ENCODE measurements around the gene TGM2. TPM values are rescaled to one million over a fixed set of nuclear protein-coding genes. Genes with fewer than 3 reads are reported as not detected.

Gene TGM2
- total RNA-seq, 1 experiment from 2014 or later: 113 TPM

- no peak for DNase-seq (ENCODE audit: low read depth, low spot score)
- Histone ChIP-seq H3K4me3 (ENCODE audit: low read depth in 2 of 2, low read length in 2 of 2) (0 out of 4 replicates have a peak overlapping the region, but pooled peaks of 1 of the 2 experiments have one; percentile 7), H3K27me3 (ENCODE audit: control insufficient read depth, insufficient read depth, low read length) (no peaks in the 10 kb centered on the region), H3K4me1 (ENCODE audit: control insufficient read depth, insufficient read depth, low read length) (peaks cover 41% of the 10 kb centered on the region), H3K9me3 (ENCODE audit: control insufficient read depth, insufficient read depth, low read depth, low read length) (no peaks in the 10 kb centered on the region), H3K27ac (ENCODE audit: low read length) (peak overlapping the region; percentile 86), H3K36me3 (ENCODE audit: control insufficient read depth, insufficient read depth, low read length) (no peaks in the 10 kb centered on the region)
- POLR2A ChIA-PET: no interaction called here
- CTCF ChIA-PET: interaction anchor here (1.3 kb wide), 1 partner anchor 50 kb away, joined by 4 read pairs; no protein-coding TSS in a partner anchor
- BruUV-seq (replicated peaks): no TSS peak
- TF ChIP-seq POLR2AphosphoS5 (IDR thresholded peaks at IDR 0.05; ENCODE audit: low read depth, low read length) (no peak), TCF7L2 (IDR thresholded peaks at IDR 0.05; ENCODE audit: low read depth, low read length) (no peak), SIN3A (IDR thresholded peaks at IDR 0.05; ENCODE audit: borderline replicate concordance, insufficient read depth, low read depth, low read length) (no peak)
- TF ChIP-seq, protein P1, sequence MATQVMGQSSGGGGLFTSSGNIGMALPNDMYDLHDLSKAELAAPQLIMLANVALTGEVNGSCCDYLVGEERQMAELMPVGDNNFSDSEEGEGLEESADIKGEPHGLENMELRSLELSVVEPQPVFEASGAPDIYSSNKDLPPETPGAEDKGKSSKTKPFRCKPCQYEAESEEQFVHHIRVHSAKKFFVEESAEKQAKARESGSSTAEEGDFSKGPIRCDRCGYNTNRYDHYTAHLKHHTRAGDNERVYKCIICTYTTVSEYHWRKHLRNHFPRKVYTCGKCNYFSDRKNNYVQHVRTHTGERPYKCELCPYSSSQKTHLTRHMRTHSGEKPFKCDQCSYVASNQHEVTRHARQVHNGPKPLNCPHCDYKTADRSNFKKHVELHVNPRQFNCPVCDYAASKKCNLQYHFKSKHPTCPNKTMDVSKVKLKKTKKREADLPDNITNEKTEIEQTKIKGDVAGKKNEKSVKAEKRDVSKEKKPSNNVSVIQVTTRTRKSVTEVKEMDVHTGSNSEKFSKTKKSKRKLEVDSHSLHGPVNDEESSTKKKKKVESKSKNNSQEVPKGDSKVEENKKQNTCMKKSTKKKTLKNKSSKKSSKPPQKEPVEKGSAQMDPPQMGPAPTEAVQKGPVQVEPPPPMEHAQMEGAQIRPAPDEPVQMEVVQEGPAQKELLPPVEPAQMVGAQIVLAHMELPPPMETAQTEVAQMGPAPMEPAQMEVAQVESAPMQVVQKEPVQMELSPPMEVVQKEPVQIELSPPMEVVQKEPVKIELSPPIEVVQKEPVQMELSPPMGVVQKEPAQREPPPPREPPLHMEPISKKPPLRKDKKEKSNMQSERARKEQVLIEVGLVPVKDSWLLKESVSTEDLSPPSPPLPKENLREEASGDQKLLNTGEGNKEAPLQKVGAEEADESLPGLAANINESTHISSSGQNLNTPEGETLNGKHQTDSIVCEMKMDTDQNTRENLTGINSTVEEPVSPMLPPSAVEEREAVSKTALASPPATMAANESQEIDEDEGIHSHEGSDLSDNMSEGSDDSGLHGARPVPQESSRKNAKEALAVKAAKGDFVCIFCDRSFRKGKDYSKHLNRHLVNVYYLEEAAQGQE (IDR thresholded peaks at IDR 0.05; ENCODE audit: insufficient read depth in 1 of 2, low read depth in 2 of 2, low read length in 1 of 2): no peak
- TF ChIP-seq, protein P2, sequence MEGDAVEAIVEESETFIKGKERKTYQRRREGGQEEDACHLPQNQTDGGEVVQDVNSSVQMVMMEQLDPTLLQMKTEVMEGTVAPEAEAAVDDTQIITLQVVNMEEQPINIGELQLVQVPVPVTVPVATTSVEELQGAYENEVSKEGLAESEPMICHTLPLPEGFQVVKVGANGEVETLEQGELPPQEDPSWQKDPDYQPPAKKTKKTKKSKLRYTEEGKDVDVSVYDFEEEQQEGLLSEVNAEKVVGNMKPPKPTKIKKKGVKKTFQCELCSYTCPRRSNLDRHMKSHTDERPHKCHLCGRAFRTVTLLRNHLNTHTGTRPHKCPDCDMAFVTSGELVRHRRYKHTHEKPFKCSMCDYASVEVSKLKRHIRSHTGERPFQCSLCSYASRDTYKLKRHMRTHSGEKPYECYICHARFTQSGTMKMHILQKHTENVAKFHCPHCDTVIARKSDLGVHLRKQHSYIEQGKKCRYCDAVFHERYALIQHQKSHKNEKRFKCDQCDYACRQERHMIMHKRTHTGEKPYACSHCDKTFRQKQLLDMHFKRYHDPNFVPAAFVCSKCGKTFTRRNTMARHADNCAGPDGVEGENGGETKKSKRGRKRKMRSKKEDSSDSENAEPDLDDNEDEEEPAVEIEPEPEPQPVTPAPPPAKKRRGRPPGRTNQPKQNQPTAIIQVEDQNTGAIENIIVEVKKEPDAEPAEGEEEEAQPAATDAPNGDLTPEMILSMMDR (IDR thresholded peaks at IDR 0.05): no peak
- ATAC-seq: peak; percentile 44
- in situ Hi-C loops (cut with HindIII; ENCODE audit: low pct_unique_long_range_greater_than_20kb, low sequenced_read_pairs): no loop called here
- intact Hi-C loops (cut with micrococcal nuclease; ENCODE audit: unreplicated experiment): no loop called here
Measured at GRCh38 chr20:38123021-38123587, 42.0 kb downstream of the TGM2 start.

DNA sequence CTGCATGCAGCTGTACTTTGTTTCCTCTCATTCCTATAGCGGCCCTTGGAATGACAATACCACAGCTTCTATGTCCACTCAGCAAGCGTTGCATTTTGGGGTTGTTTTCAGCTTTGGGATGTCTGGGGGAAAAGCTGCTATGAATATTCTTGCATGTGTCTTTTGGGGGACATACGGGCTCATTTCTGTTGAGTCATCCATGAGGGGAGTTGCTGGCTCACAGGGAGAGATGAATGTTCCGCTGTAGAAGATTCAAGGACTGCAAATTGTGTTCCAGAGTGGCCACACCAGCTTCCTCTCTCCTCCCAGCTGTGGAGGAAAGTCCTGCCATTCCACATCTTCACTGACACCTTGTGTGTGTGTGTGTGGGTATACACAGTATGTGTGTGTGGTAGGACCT lies 43.3 kb downstream of the TGM2 start:
- ChIA-PET POLR2A (no interaction called here), CTCF (no interaction called here)
- no peak for TF ChIP-seq TCF7L2 (IDR thresholded peaks at IDR 0.05; ENCODE audit: low read depth, low read length)
- TF ChIP-seq, protein P2 (IDR thresholded peaks at IDR 0.05): no peak
- TF ChIP-seq POLR2AphosphoS5 (IDR thresholded peaks at IDR 0.05; ENCODE audit: low read depth, low read length): no peak
- no peak for TF ChIP-seq SIN3A (IDR thresholded peaks at IDR 0.05; ENCODE audit: borderline replicate concordance, insufficient read depth, low read depth, low read length)
- TF ChIP-seq, protein P1 (IDR thresholded peaks at IDR 0.05; ENCODE audit: insufficient read depth in 1 of 2, low read depth in 2 of 2, low read length in 1 of 2): no peak
- no peak overlapping the region for H3K4me3 ChIP-seq (ENCODE audit: low read depth in 2 of 2, low read length in 2 of 2)
- no peaks in the 10 kb centered on the region for H3K36me3 ChIP-seq (ENCODE audit: control insufficient read depth, insufficient read depth, low read length)
- DNase-seq (ENCODE audit: low read depth, low spot score) (no peak), ATAC-seq (no peak)
- no peaks in the 10 kb centered on the region for H3K27me3 ChIP-seq (ENCODE audit: control insufficient read depth, insufficient read depth, low read length)
- H3K27ac ChIP-seq (ENCODE audit: low read length): peak overlapping the region; percentile 41; the same call in 1 of the 2 replicates
- no TSS peak for BruUV-seq (replicated peaks)
- H3K4me1 ChIP-seq (ENCODE audit: control insufficient read depth, insufficient read depth, low read length): peaks cover 27% of the 10 kb centered on the region
- intact Hi-C loops (cut with micrococcal nuclease; ENCODE audit: unreplicated experiment): no loop called here
- H3K9me3 ChIP-seq (ENCODE audit: control insufficient read depth, insufficient read depth, low read depth, low read length): no peaks in the 10 kb centered on the region
- in situ Hi-C loops (cut with HindIII; ENCODE audit: low pct_unique_long_range_greater_than_20kb, low sequenced_read_pairs): no loop called here
